Measurements from ENCODE around the gene SST.

SST gene

DNA sequence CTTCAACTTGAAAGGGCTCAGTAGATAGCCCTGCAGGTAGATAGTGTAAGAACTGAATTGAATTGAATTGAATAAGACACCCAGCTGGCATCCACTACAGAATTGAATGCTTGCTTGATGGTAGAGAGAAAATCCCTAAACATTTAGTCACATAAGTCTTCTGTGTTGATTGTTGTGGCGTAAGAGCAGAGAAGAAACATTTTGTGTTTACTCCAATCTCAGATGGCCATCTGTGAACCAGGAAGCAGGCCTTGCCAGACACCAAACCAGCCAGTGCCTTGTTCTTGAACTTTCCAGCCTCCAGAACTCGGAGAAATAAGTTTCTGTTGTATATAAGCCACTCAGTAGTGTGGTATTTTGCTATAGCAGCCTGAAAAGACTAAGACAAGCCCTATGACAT lies 43.6 kb downstream of the SST start:
- DNase-seq = no peak

DNA sequence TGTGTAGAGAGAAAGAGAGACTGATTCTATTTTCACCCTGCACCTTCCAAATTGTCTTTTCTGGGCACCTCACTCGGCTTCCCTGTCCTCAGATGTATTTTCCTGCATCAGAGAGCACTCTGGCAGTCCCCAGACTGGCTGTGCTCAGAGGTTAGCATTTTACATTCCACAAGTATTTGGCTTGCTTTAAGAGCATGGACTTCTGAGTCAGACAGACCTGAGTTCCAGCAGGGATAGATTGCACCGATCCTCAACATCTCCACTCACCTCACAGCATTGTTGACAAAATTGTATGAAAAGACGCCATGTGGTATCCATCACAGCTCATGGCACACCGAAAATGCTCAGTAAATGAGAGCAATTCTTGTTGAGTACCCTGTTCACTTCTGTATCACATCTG lies 45.6 kb downstream of the SST start:
- no peak for DNase-seq

DNA sequence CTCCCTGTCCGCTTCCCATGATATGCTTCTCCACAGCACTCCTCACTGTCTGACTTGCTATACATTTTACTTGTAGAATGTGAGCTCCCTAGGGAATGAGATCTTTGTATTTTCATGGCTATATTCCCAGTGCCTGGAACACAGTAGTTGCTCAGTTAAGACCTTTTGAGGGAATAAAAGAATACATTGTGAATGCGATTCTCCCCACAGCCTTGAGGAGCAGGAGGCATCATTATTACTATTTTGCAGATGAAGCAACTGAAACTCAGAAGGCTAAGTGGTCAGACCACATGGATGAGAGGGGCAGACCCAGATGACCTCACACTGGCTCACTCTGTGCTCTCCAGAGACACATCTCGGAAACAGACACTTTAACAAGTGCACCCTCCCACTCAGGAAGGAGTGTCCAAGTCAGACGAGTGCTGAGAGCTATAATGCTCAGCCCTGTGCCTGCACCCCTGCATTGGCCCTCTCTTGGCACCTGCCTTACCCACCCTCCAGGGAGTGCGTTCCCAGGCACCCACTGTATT lies 46.8 kb downstream of the SST start:
- no peak for DNase-seq

DNA sequence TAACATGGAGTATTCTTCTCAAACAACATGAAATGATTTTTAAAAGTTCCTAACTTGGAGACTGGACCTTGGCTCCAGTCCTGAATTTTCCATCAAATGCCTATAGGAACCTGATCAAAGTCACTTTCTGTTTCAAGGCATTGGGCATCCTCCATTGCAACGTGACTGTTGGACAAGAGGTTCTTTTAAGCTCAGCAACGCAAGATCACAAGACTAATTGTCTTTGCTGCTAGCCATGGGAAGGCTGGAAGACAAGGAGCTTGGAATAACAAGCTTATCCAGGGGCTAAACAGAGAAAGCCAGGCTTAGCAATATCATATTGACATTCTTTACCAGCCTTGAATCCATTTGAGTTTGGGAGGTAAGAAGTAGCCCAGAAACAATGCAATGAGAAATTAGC lies 48.3 kb downstream of the SST start:
- DNase-seq = no peak

DNA sequence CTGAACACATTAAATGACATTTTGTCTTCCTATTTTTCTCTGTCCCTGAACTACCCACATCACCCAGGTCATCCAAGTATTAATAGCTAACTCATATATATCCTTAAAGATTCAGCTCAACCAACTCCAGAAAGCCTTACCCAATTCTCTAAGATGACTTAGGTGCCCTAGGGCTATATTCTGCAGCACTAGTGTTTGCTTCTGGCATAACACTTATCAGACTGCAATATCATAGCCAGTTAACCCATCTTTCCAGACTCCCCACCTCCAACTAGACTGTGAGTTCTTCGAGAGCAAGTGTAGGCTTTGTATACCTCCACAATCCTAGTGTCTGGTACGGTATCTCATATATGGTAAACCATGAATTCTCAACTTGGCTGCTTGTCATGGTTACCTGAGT lies 50.7 kb downstream of the SST start:
- DNase-seq = no peak
